ENCODE results near the gene ZNF275. TPM values are rescaled to one million over a fixed set of nuclear protein-coding genes. Genes with fewer than 3 reads are reported as not detected.

ZNF275 gene
- total RNA-seq, 1 donor from 2014 or later = 20.1 TPM

DNA sequence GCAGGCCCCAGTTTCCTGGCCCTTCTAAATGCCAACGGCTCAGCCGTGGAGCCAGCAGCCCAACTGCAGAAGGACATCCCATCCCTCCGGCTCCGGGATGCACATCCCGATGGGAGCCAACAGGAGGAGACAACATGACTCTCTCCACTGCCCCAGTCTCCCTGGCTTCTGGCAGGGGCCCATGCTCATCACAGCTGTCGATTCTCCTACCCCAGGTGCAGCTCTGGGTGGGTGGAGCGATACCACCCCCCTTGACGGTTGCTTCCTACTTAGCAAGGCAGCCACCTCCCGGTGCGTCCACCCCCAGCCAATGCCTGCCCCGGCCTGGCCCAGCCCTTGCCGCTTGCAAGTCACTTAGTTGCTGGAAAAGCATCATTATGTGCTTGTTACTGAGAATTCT, 19.5 kb downstream of the ZNF275 start:
- Mint-ChIP-seq H3K27ac (no peak overlapping the region), H3K27me3 (no peaks in the 10 kb centered on the region), H3K4me3 (no peak overlapping the region), H3K9me3 (peaks cover 4% of the 10 kb centered on the region), H3K36me3 (ENCODE audit: low read depth) (peaks cover 28% of the 10 kb centered on the region), H3K4me1 (peaks cover 2% of the 10 kb centered on the region)
- no peak for DNase-seq
- intact Hi-C loops (cut with micrococcal nuclease) = no loop called here

- Mint-ChIP-seq H3K27me3 (no peaks in the 10 kb centered on the region), H3K36me3 (ENCODE audit: low read depth) (peaks cover 12% of the 10 kb centered on the region), H3K27ac (no peak overlapping the region), H3K4me3 (no peak overlapping the region), H3K9me3 (peaks cover 4% of the 10 kb centered on the region), H3K4me1 (no peaks in the 10 kb centered on the region)
- intact Hi-C loops (cut with micrococcal nuclease) = no loop called here
- no peak for DNase-seq
Observed at GRCh38 chrX:153357877-153358276, 23.9 kb downstream of the ZNF275 start.

- Mint-ChIP-seq H3K9me3 (peaks cover 4% of the 10 kb centered on the region), H3K36me3 (ENCODE audit: low read depth) (peaks cover 10% of the 10 kb centered on the region), H3K27me3 (no peaks in the 10 kb centered on the region), H3K4me1 (peaks cover 3% of the 10 kb centered on the region), H3K27ac (no peak overlapping the region), H3K4me3 (no peak overlapping the region)
- DNase-seq = no peak
- intact Hi-C loops (cut with micrococcal nuclease) = no loop called here
Observed at GRCh38 chrX:153361781-153362397, 27.9 kb downstream of the ZNF275 start.

DNA sequence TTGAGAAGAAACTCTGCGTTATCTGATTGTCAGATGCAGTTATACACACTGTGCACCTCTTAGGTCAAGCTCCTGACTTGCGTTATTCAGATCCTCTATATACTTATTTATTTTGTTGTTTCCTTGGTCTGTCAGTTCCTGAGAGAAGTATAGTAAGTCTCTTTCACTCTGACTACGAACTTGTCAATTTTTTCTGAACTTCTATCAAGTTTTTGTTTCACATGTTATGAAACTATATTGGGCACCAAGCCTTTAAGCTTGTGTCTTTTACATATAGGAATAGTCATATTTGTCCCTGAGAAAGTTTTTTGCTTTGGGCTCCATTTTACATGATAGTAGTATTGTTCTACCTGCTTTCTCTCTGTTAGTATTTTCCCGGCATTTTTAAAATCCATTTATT, 31.7 kb downstream of the ZNF275 start:
- H3K4me3 Mint-ChIP-seq = no peak overlapping the region
- intact Hi-C loops (cut with micrococcal nuclease) = no loop called here
- H3K27ac Mint-ChIP-seq = no peak overlapping the region
- no peaks in the 10 kb centered on the region for H3K36me3 Mint-ChIP-seq (ENCODE audit: low read depth)
- no peaks in the 10 kb centered on the region for H3K27me3 Mint-ChIP-seq
- peaks cover 5% of the 10 kb centered on the region for H3K4me1 Mint-ChIP-seq
- DNase-seq = no peak
- no peaks in the 10 kb centered on the region for H3K9me3 Mint-ChIP-seq

DNA sequence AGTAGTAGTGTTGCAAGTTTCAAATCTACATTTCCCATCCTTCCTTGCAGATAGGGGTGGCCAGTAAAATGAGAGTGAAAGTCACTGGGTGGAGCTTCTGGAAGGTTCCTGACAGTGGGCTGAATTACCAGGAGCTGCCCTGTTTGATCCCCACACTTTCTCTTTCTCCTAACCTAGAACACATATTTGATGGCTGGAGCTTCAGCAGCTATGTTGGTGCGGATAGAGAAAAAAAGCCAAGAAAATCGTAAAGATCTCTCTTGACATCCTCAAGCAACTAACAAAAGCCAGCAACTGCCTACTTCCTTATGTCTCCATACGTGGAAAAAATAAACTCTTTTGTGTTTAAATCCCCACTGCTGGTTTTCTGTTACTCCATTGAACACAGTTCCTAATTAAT, 32.2 kb downstream of the ZNF275 start:
- DNase-seq = no peak
- Mint-ChIP-seq H3K4me1 (peaks cover 5% of the 10 kb centered on the region), H3K9me3 (no peaks in the 10 kb centered on the region), H3K27ac (no peak overlapping the region), H3K4me3 (no peak overlapping the region), H3K27me3 (no peaks in the 10 kb centered on the region), H3K36me3 (ENCODE audit: low read depth) (no peaks in the 10 kb centered on the region)
- intact Hi-C loops (cut with micrococcal nuclease) = no loop called here

DNA sequence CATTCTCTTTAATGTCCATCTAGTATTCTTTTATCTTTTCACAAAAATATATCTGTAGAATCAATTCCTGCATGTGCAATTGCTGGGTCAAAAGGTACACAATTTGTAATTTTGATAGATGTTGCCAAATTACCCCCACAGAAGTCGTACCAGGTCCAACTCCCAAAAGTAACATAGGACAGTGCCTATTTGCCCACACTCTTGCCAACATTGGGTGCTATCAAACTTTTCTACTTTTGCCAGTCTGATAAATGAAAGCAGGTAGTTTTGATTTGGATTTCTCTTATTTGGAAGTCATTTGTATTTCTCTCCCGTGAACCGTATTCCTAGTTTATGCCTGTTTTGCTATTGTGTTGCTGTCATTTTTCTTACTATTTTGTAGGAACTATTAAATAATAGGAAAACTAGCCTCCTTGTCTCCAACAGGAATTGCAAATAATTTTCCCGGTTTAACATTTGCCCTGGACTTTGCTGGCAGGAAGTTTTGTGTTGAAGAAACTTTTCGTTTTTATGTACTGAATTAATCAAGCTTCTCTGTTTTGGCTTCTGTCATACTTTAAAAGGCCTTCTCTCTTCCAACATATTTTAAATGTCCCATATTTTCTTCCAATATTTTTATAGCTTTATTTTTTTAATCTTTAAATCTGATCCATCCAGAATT, 33.1 kb downstream of the ZNF275 start:
- Mint-ChIP-seq H3K4me1 (peaks cover 5% of the 10 kb centered on the region), H3K4me3 (no peak overlapping the region), H3K27me3 (no peaks in the 10 kb centered on the region), H3K36me3 (ENCODE audit: low read depth) (no peaks in the 10 kb centered on the region), H3K27ac (no peak overlapping the region), H3K9me3 (no peaks in the 10 kb centered on the region)
- no peak for DNase-seq
- intact Hi-C loops (cut with micrococcal nuclease) = no loop called here

GRCh38 chrX:153370293-153371055, 36.5 kb downstream of the ZNF275 start:
- no peak overlapping the region for H3K27ac Mint-ChIP-seq
- no peak overlapping the region for H3K4me3 Mint-ChIP-seq
- peaks cover 5% of the 10 kb centered on the region for H3K4me1 Mint-ChIP-seq
- H3K27me3 Mint-ChIP-seq = no peaks in the 10 kb centered on the region
- no peaks in the 10 kb centered on the region for H3K9me3 Mint-ChIP-seq
- intact Hi-C loops (cut with micrococcal nuclease) = loop anchor here (5.0 kb wide), 1 partner anchor 33 kb away; no protein-coding TSS in a partner anchor
- no peak for DNase-seq
- no peaks in the 10 kb centered on the region for H3K36me3 Mint-ChIP-seq (ENCODE audit: low read depth)

DNA sequence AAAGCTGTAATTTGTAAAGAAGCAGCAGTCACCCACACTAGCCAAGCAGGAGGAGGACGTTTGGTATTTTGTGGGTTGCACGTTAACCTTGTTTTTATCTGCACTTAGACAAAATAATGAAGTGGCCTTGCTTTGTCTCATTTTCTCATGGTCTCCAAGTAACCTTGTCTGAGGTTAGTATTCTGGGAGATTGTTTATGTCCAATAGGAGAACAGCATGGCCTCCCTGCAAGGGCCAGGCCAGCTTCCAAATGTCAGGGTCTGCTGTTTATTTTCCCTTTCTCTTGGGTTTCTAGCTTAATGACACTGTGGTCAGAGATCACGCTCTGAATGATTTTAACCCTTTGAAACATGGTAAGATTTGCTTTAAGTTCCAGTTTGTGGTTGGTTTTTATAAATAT, 37.3 kb downstream of the ZNF275 start:
- no peaks in the 10 kb centered on the region for H3K36me3 Mint-ChIP-seq (ENCODE audit: low read depth)
- no peak for DNase-seq
- H3K9me3 Mint-ChIP-seq = no peaks in the 10 kb centered on the region
- H3K4me3 Mint-ChIP-seq = no peak overlapping the region
- intact Hi-C loops (cut with micrococcal nuclease) = loop anchor here (5.0 kb wide), 1 partner anchor 34 kb away; no protein-coding TSS in a partner anchor
- no peaks in the 10 kb centered on the region for H3K27me3 Mint-ChIP-seq
- no peak overlapping the region for H3K27ac Mint-ChIP-seq
- H3K4me1 Mint-ChIP-seq = peaks cover 3% of the 10 kb centered on the region

DNA sequence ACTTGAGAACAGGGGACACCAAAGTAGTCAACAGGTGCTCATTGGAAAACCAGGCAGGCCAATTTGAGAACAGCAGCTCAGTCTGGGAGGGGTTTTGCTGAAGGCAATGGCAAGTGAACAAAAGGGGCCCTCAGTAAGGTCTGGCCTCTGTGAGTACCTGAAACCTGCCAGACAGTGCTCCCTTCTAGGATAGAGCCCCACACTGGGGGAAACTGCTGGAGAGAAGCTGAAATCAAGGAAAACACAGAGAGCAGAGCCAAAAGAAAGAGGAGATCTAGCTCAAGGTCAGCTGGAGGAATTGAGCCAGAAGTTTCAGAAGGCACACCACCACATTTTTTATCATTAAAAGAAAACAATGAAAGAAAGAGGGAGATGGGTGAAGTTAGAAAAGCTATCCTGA, 39.0 kb downstream of the ZNF275 start:
- H3K36me3 Mint-ChIP-seq (ENCODE audit: low read depth) = no peaks in the 10 kb centered on the region
- intact Hi-C loops (cut with micrococcal nuclease) = loop anchor here (5.0 kb wide), 1 partner anchor 36 kb away; no protein-coding TSS in a partner anchor
- no peak overlapping the region for H3K4me3 Mint-ChIP-seq
- no peak overlapping the region for H3K27ac Mint-ChIP-seq
- H3K9me3 Mint-ChIP-seq = no peaks in the 10 kb centered on the region
- peaks cover 3% of the 10 kb centered on the region for H3K4me1 Mint-ChIP-seq
- peaks cover 2% of the 10 kb centered on the region for H3K27me3 Mint-ChIP-seq
- no peak for DNase-seq

GRCh38 chrX:153374426-153374825, 40.5 kb downstream of the ZNF275 start:
- Mint-ChIP-seq H3K9me3 (no peaks in the 10 kb centered on the region), H3K36me3 (ENCODE audit: low read depth) (no peaks in the 10 kb centered on the region), H3K4me3 (no peak overlapping the region), H3K27ac (no peak overlapping the region), H3K27me3 (peaks cover 2% of the 10 kb centered on the region), H3K4me1 (peaks cover 3% of the 10 kb centered on the region)
- DNase-seq = no peak
- intact Hi-C loops (cut with micrococcal nuclease) = loop anchor here (5.0 kb wide), 1 partner anchor 37 kb away; no protein-coding TSS in a partner anchor

GRCh38 chrX:153375571-153375970, 41.6 kb downstream of the ZNF275 start:
- DNase-seq = no peak
- H3K27ac Mint-ChIP-seq = no peak overlapping the region
- H3K9me3 Mint-ChIP-seq = no peaks in the 10 kb centered on the region
- no peaks in the 10 kb centered on the region for H3K36me3 Mint-ChIP-seq (ENCODE audit: low read depth)
- no peak overlapping the region for H3K4me3 Mint-ChIP-seq
- intact Hi-C loops (cut with micrococcal nuclease) = no loop called here
- peaks cover 1% of the 10 kb centered on the region for H3K4me1 Mint-ChIP-seq
- peaks cover 2% of the 10 kb centered on the region for H3K27me3 Mint-ChIP-seq

DNA sequence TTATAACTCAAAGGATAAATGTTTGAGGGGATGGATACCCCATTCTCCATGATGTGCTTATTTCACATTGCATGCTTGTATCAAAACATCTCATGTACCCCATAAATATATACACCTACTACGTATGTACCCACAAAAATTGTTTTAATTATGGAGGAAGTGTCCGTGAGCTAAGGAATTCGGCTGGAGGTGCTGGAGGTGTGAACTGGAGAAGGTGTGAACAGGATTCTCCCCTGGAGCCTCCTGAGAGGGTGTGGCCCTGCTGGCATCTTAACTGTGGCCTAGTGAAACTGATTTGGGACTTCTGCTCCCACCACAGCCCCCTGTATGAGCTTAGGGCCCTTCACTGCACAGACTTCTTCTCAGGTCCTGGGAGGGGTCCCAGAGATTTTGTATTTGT, 43.8 kb downstream of the ZNF275 start:
- Mint-ChIP-seq H3K4me1 (no peaks in the 10 kb centered on the region), H3K4me3 (no peak overlapping the region), H3K9me3 (no peaks in the 10 kb centered on the region), H3K27ac (no peak overlapping the region), H3K36me3 (ENCODE audit: low read depth) (no peaks in the 10 kb centered on the region), H3K27me3 (peaks cover 2% of the 10 kb centered on the region)
- intact Hi-C loops (cut with micrococcal nuclease) = no loop called here
- DNase-seq = no peak

GRCh38 chrX:153378607-153379006, 44.7 kb downstream of the ZNF275 start:
- H3K4me1 Mint-ChIP-seq = no peaks in the 10 kb centered on the region
- peaks cover 2% of the 10 kb centered on the region for H3K27me3 Mint-ChIP-seq
- DNase-seq = no peak
- H3K9me3 Mint-ChIP-seq = no peaks in the 10 kb centered on the region
- H3K4me3 Mint-ChIP-seq = no peak overlapping the region
- no peaks in the 10 kb centered on the region for H3K36me3 Mint-ChIP-seq (ENCODE audit: low read depth)
- intact Hi-C loops (cut with micrococcal nuclease) = no loop called here
- H3K27ac Mint-ChIP-seq = no peak overlapping the region

- Mint-ChIP-seq H3K4me1 (no peaks in the 10 kb centered on the region), H3K36me3 (ENCODE audit: low read depth) (no peaks in the 10 kb centered on the region), H3K4me3 (no peak overlapping the region), H3K9me3 (no peaks in the 10 kb centered on the region), H3K27ac (no peak overlapping the region), H3K27me3 (peaks cover 2% of the 10 kb centered on the region)
- DNase-seq = no peak
- intact Hi-C loops (cut with micrococcal nuclease) = no loop called here
Observed at GRCh38 chrX:153379508-153379907, 45.6 kb downstream of the ZNF275 start.

All from activated CD4-positive, alpha-beta T cell treated with anti-CD3 and anti-CD28 coated beads, Interleukin-2, amount 10 ng/mL, durations not matched to agents 24 days and 14 days (primary cell).